ENCODE measurements around the gene FHIT.

- no peak for TF ChIP-seq CTCF (IDR thresholded peaks at IDR 0.05; ENCODE audit: low read depth, low read length)
- no peak for TF ChIP-seq EZH2phosphoT487 (IDR thresholded peaks at IDR 0.05; ENCODE audit: low read depth)
Measured at GRCh38 chr3:59894425-59895121, 1356.7 kb downstream of the FHIT start.
